Activated T-cell treated with anti-CD3 and anti-CD28 coated beads, Interleukin-2, amount 50 U/mL, for 72 hours (primary cell): ENCODE measurements around the gene C3orf49. TPM values are rescaled to one million over a fixed set of nuclear protein-coding genes. Genes with fewer than 3 reads are reported as not detected.

Source experiments
- ATAC-seq, 2 donors: fragments of 150-1000 bp; cut with Tn5 transposase; replicated peaks in 1 of 2; 2 replicates each; pipeline ENCODE4 v1.10.0; 2021; ENCODE audit warnings: moderate library complexity in 2 of 2, mild to moderate bottlenecking in 1 of 2
- DNase-seq, 2 donors: peaks; one replicate each; pipeline ENCODE4 v3.0.0; 2021 to 2022; ENCODE audit warnings: mixed read lengths in 1 of 2
- H3K27ac Mint-ChIP-seq: one replicate; pipeline ENCODE4 v1.8.0; 2022; ENCODE audit warnings: mild to moderate bottlenecking, moderate library complexity, mixed read lengths
- H3K27me3 Mint-ChIP-seq: one replicate; pipeline ENCODE4 v1.8.0; 2022; ENCODE audit warnings: low read depth, mixed read lengths
- H3K36me3 Mint-ChIP-seq, 2 donors: one replicate each; pipeline ENCODE4 v1.8.0; 2022; ENCODE audit warnings: mixed read lengths in 2 of 2, mild to moderate bottlenecking in 1 of 2; ENCODE audit not compliant: insufficient read depth in 2 of 2
- H3K4me1 Mint-ChIP-seq: one replicate; pipeline ENCODE4 v1.8.0; 2022; ENCODE audit warnings: low read depth, mixed read lengths
- H3K4me3 Mint-ChIP-seq, 2 donors: one replicate each; pipeline ENCODE4 v1.8.0; 2022; ENCODE audit warnings: mild to moderate bottlenecking in 2 of 2, mixed read lengths in 2 of 2, moderate library complexity in 2 of 2
- H3K9me3 Mint-ChIP-seq, 2 donors: one replicate each; pipeline ENCODE4 v1.8.0; 2022; ENCODE audit warnings: mixed read lengths in 2 of 2
- total RNA-seq, 2 donors: library from RNA; stranded (reverse); gene quantifications; one replicate each; pipeline ENCODE4 v1.2.3, GENCODE V29; 2022

Gene C3orf49
- total RNA-seq, 2 donors from 2014 or later, result not detected

- no peaks in the 10 kb centered on the region for H3K27me3 Mint-ChIP-seq
- ATAC-seq (no peak), DNase-seq (no peak)
- no peaks in the 10 kb centered on the region for H3K36me3 Mint-ChIP-seq
- H3K27ac Mint-ChIP-seq, result peak overlapping the region; percentile 81
- H3K4me1 Mint-ChIP-seq, result peaks cover 40% of the 10 kb centered on the region
- H3K4me3 Mint-ChIP-seq, result no peak overlapping the region
- no peaks in the 10 kb centered on the region for H3K9me3 Mint-ChIP-seq
Observed at GRCh38 chr3:63876260-63876659, 57.2 kb downstream of the C3orf49 start.

DNA sequence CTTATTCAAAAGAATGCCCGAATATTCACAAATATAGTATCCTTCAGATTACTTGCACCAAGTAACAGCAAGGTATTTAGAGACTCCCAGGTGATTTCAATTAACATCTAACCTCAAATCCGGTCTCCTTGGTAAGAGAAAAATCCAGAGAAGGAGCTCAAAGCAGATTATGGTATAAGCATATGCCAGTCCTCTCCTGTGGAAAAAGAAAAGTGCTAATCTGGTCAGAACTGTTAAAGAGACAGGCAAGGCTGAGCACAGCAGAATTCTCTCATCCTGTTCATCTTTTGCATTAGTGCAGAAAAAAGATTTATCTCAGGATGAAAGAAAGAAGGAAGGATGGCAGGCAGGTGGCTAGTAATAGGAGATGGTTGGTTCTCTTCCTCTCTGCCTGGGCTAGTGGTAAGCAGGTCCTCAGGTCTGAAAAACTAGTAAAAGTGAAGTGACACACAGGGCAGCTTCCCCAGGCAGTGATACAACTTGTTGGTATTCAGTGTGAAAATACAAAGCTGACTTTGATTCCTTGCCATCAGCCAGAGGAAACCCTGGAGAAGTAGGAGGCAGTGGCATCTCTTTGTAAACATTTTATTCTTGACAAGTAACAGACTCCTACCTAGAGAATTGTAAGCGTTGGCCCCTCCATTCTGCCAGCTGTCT is 58.8 kb downstream of the C3orf49 start:
- Mint-ChIP-seq H3K27ac (no peak overlapping the region), H3K27me3 (no peaks in the 10 kb centered on the region), H3K4me3 (no peak overlapping the region), H3K36me3 (no peaks in the 10 kb centered on the region), H3K9me3 (no peaks in the 10 kb centered on the region), H3K4me1 (peaks cover 45% of the 10 kb centered on the region)
- ATAC-seq, result no peak
- no peak for DNase-seq

DNA sequence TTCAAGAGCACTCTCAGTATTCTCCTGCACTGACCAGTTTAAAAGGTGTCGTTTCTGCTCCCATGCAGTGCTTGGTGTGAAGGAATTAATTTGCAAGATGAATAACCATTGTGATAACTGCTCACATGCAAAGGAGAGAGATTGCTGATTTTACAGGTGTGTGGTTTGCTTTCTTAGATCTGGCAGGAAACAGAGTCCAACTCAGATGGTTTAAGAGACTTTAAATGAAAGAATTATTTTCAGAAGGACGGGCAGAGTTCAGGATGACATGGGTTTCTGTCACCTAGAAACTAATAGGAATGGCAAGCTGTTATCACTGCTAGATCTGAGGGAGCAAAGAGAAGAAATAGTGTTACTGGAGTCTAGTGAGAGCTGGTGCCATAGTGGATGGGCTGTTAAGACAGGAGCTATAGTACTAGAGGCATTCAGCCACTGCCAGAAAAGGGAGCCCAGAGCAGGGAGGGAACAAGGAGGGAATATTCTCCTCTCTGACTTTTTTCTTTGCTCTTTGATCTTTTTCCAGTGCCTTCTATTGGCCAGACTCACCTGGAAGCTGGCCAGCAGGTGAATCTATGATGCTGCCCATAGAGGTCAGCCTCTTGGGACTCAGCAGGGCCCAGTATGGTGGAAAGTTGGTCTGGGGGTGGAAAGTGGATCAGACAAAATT is 59.4 kb downstream of the C3orf49 start:
- ATAC-seq (no peak), DNase-seq (no peak)
- H3K4me1 Mint-ChIP-seq, result peaks cover 45% of the 10 kb centered on the region
- no peaks in the 10 kb centered on the region for H3K36me3 Mint-ChIP-seq
- no peaks in the 10 kb centered on the region for H3K9me3 Mint-ChIP-seq
- H3K27ac Mint-ChIP-seq, result no peak overlapping the region
- H3K4me3 Mint-ChIP-seq, result no peak overlapping the region
- H3K27me3 Mint-ChIP-seq, result no peaks in the 10 kb centered on the region

GRCh38 chr3:63880653-63881052 is 61.6 kb downstream of the C3orf49 start:
- Mint-ChIP-seq H3K4me3 (no peak overlapping the region), H3K9me3 (no peaks in the 10 kb centered on the region), H3K27me3 (no peaks in the 10 kb centered on the region), H3K4me1 (peaks cover 33% of the 10 kb centered on the region), H3K36me3 (no peaks in the 10 kb centered on the region), H3K27ac (no peak overlapping the region)
- no peak for DNase-seq
- no peak for ATAC-seq

- H3K4me1 Mint-ChIP-seq, result peaks cover 12% of the 10 kb centered on the region
- DNase-seq (no peak), ATAC-seq (no peak)
- no peaks in the 10 kb centered on the region for H3K27me3 Mint-ChIP-seq
- no peak overlapping the region for H3K4me3 Mint-ChIP-seq
- H3K27ac Mint-ChIP-seq, result no peak overlapping the region
- H3K36me3 Mint-ChIP-seq, result no peaks in the 10 kb centered on the region
- no peaks in the 10 kb centered on the region for H3K9me3 Mint-ChIP-seq
Observed at GRCh38 chr3:63886858-63887257, 67.8 kb downstream of the C3orf49 start.

- Mint-ChIP-seq H3K9me3 (no peaks in the 10 kb centered on the region), H3K36me3 (peaks cover 0 to 3% of the 10 kb centered on the region in 2 donors), H3K27ac (no peak overlapping the region), H3K4me3 (no peak overlapping the region), H3K4me1 (peaks cover 22% of the 10 kb centered on the region), H3K27me3 (no peaks in the 10 kb centered on the region)
- no peak for ATAC-seq
- DNase-seq, result no peak
Observed at GRCh38 chr3:63891518-63891917, 72.4 kb downstream of the C3orf49 start.

- ATAC-seq (no peak), DNase-seq (no peak)
- peaks cover 0 to 3% of the 10 kb centered on the region in 2 donors for H3K36me3 Mint-ChIP-seq
- no peak overlapping the region for H3K27ac Mint-ChIP-seq
- no peaks in the 10 kb centered on the region for H3K9me3 Mint-ChIP-seq
- H3K4me1 Mint-ChIP-seq, result peaks cover 23% of the 10 kb centered on the region
- H3K4me3 Mint-ChIP-seq, result no peak overlapping the region
- H3K27me3 Mint-ChIP-seq, result no peaks in the 10 kb centered on the region
Observed at GRCh38 chr3:63892773-63893352, 73.8 kb downstream of the C3orf49 start.

DNA sequence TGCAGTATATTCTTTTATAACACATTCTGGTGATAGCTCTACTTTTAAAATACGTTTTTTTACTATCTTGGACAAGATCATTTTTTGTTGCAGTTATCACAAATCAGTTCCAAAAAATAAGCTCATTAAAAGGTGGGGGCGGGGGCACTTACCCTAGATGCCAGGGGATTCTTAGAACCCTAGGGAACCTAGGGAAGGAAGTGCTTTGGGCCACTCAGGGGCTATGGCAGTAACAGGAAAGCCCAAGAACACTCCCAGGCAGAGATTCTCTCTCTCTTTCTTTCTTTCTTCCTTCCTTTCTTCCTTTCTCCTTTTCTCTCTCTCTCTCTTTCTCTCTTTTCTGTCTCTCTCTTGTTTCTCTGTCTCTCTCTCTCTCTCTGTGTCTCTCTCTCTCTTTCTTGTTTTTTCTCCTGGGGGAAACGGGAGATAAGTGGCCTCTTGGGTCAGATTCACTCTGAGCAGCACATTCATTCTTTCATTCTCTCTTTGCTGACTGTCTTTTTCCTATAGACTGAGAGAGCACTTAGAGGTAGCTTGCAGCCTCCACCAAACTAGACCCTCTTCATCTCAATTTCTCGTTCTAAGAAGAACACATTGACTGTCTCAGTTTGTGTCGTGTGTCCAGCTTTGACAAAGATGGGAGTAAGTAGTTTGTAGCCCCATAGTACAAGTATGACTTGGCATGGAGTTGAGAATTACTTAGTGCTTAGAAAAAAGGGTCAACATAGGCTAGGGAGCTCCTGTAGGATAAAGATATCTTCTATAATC is 76.5 kb downstream of the C3orf49 start:
- peak; percentile 56 to 88 for ATAC-seq
- Mint-ChIP-seq H3K4me3 (peak overlapping the region; percentile 8 to 72), H3K27me3 (no peaks in the 10 kb centered on the region), H3K9me3 (no peaks in the 10 kb centered on the region), H3K27ac (peak overlapping the region; percentile 94), H3K4me1 (peaks cover 35% of the 10 kb centered on the region), H3K36me3 (peaks cover 7 to 8% of the 10 kb centered on the region in 2 donors)
- DNase-seq, result no peak

GRCh38 chr3:63896332-63897030 is 77.4 kb downstream of the C3orf49 start:
- ATAC-seq, result no peak

More at GRCh38 chr3:63896332-63897030, 77.4 kb downstream of the C3orf49 start:
- Mint-ChIP-seq H3K36me3 (peaks cover 9 to 13% of the 10 kb centered on the region in 2 donors), H3K27ac (peak overlapping the region; percentile 67), H3K27me3 (no peaks in the 10 kb centered on the region), H3K9me3 (no peaks in the 10 kb centered on the region), H3K4me1 (peaks cover 37% of the 10 kb centered on the region), H3K4me3 (peak overlapping the region in 1 of 2 donors; percentile 10)
- DNase-seq, result no peak

Other genes with a start within 250 kb of the C3orf49 start
- not detected for gene SNTN, start 166.6 kb upstream of the C3orf49 start, total RNA-seq
- 10 to 100 TPM; 79.0 to 80.9 TPM for gene THOC7, start 44.5 kb downstream of the C3orf49 start, total RNA-seq
- 10 to 100 TPM; 49.9 to 51.3 TPM for gene ATXN7, start 44.6 kb downstream of the C3orf49 start, total RNA-seq
- not detected for gene SCAANT1, start 93.1 kb downstream of the C3orf49 start, total RNA-seq
- gene PSMD6, start 204.2 kb downstream of the C3orf49 start, total RNA-seq, result 10 to 100 TPM; 83.4 to 90.3 TPM